Measurements from ENCODE around the gene ERCC8. TPM values are rescaled to one million over a fixed set of nuclear protein-coding genes. Genes with fewer than 3 reads are reported as not detected.

Gene ERCC8
- total and polyA plus RNA-seq, 2 experiments from 2014 or later: 21.6 to 53.9 TPM

DNA sequence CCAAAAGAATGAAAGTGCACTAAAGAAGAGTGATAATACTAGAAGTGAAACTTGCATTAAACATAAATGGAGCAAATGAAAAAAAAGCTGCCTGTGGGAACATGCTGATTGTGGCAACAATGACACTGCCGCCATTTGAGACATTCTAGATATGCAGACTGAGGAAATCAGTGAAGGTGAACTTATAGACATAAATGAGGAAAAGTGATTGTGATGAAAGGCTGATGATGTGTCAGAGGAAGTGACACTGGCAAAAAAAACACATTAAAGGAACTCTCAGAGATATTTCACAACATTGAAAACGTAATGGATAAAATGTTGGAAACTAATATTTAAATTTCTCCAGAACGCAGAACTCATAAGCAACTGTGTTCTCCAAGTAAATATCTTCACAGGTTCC is 1.2 kb downstream of the ERCC8 start:
- Histone ChIP-seq H3K4me3 (peak overlapping the region; percentile 93), H3K79me2 (replicated peaks; ENCODE audit: insufficient read depth) (peaks cover 76% of the 10 kb centered on the region), H3K36me3 (ENCODE audit: insufficient read depth) (0 out of 2 replicates have a peak, but pooled peaks cover 6% of the 10 kb centered on the region), H3K27ac (ENCODE audit: low read depth) (no peak overlapping the region), H3K4me2 (peak overlapping the region; percentile 98), H3F3A (replicated peaks; ENCODE audit: low read depth) (no peaks in the 10 kb centered on the region), H3K4me1 (ENCODE audit: insufficient read depth) (peaks cover 4% of the 10 kb centered on the region), H2AFZ (no peak overlapping the region), H3K27me3 (ENCODE audit: insufficient read depth) (peaks cover 10% of the 10 kb centered on the region; the same call in 1 of the 2 replicates), H4K20me1 (replicated peaks; ENCODE audit: insufficient read depth) (peaks cover 9% of the 10 kb centered on the region), H3K9me2 (ENCODE audit: insufficient read depth) (no peaks in the 10 kb centered on the region)
- peaks cover 5% of the 10 kb centered on the region for H3K27me3 Mint-ChIP-seq (ENCODE audit: insufficient read depth, low read depth, poor library complexity)
- no peak for TF ChIP-seq STAT1 (IDR thresholded peaks at IDR 0.05; ENCODE audit: unreplicated experiment)
- no peak for TF ChIP-seq JUNB (IDR thresholded peaks at IDR 0.05; ENCODE audit: unreplicated experiment)
- no peak for TF ChIP-seq CREB1 (CRISPR knock-in tag; IDR thresholded peaks at IDR 0.05; ENCODE audit: low read depth)
- no peak for TF ChIP-seq EZH2phosphoT487 (IDR thresholded peaks at IDR 0.05; ENCODE audit: unreplicated experiment)
- TF ChIP-seq POLR2AphosphoS5 (IDR thresholded peaks at IDR 0.05; ENCODE audit: low read depth): no peak
- TF ChIP-seq NANOG (IDR thresholded peaks at IDR 0.05; ENCODE audit: borderline replicate concordance): no peak
- TF ChIP-seq, protein P1, sequence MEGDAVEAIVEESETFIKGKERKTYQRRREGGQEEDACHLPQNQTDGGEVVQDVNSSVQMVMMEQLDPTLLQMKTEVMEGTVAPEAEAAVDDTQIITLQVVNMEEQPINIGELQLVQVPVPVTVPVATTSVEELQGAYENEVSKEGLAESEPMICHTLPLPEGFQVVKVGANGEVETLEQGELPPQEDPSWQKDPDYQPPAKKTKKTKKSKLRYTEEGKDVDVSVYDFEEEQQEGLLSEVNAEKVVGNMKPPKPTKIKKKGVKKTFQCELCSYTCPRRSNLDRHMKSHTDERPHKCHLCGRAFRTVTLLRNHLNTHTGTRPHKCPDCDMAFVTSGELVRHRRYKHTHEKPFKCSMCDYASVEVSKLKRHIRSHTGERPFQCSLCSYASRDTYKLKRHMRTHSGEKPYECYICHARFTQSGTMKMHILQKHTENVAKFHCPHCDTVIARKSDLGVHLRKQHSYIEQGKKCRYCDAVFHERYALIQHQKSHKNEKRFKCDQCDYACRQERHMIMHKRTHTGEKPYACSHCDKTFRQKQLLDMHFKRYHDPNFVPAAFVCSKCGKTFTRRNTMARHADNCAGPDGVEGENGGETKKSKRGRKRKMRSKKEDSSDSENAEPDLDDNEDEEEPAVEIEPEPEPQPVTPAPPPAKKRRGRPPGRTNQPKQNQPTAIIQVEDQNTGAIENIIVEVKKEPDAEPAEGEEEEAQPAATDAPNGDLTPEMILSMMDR (conservative IDR thresholded peaks at IDR 0.05; ENCODE audit: low read depth in 2 of 2): no peak
- TF ChIP-seq, protein P2, sequence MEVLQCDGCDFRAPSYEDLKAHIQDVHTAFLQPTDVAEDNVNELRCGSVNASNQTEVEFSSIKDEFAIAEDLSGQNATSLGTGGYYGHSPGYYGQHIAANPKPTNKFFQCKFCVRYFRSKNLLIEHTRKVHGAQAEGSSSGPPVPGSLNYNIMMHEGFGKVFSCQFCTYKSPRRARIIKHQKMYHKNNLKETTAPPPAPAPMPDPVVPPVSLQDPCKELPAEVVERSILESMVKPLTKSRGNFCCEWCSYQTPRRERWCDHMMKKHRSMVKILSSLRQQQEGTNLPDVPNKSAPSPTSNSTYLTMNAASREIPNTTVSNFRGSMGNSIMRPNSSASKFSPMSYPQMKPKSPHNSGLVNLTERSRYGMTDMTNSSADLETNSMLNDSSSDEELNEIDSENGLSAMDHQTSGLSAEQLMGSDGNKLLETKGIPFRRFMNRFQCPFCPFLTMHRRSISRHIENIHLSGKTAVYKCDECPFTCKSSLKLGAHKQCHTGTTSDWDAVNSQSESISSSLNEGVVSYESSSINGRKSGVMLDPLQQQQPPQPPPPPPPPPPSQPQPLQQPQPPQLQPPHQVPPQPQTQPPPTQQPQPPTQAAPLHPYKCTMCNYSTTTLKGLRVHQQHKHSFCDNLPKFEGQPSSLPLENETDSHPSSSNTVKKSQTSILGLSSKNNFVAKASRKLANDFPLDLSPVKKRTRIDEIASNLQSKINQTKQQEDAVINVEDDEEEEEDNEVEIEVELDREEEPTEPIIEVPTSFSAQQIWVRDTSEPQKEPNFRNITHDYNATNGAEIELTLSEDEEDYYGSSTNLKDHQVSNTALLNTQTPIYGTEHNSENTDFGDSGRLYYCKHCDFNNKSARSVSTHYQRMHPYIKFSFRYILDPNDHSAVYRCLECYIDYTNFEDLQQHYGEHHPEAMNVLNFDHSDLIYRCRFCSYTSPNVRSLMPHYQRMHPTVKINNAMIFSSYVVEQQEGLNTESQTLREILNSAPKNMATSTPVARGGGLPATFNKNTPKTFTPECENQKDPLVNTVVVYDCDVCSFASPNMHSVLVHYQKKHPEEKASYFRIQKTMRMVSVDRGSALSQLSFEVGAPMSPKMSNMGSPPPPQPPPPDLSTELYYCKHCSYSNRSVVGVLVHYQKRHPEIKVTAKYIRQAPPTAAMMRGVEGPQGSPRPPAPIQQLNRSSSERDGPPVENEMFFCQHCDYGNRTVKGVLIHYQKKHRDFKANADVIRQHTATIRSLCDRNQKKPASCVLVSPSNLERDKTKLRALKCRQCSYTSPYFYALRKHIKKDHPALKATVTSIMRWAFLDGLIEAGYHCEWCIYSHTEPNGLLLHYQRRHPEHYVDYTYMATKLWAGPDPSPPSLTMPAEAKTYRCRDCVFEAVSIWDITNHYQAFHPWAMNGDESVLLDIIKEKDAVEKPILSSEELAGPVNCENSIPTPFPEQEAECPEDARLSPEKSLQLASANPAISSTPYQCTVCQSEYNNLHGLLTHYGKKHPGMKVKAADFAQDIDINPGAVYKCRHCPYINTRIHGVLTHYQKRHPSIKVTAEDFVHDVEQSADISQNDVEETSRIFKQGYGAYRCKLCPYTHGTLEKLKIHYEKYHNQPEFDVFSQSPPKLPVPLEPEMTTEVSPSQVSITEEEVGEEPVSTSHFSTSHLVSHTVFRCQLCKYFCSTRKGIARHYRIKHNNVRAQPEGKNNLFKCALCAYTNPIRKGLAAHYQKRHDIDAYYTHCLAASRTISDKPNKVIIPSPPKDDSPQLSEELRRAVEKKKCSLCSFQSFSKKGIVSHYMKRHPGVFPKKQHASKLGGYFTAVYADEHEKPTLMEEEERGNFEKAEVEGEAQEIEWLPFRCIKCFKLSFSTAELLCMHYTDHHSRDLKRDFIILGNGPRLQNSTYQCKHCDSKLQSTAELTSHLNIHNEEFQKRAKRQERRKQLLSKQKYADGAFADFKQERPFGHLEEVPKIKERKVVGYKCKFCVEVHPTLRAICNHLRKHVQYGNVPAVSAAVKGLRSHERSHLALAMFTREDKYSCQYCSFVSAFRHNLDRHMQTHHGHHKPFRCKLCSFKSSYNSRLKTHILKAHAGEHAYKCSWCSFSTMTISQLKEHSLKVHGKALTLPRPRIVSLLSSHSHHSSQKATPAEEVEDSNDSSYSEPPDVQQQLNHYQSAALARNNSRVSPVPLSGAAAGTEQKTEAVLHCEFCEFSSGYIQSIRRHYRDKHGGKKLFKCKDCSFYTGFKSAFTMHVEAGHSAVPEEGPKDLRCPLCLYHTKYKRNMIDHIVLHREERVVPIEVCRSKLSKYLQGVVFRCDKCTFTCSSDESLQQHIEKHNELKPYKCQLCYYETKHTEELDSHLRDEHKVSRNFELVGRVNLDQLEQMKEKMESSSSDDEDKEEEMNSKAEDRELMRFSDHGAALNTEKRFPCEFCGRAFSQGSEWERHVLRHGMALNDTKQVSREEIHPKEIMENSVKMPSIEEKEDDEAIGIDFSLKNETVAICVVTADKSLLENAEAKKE (CRISPR knock-in tag; IDR thresholded peaks at IDR 0.05): no peak
- TF ChIP-seq ZNF114 (CRISPR knock-in tag; IDR thresholded peaks at IDR 0.05): no peak
- TF ChIP-seq, protein P3, sequence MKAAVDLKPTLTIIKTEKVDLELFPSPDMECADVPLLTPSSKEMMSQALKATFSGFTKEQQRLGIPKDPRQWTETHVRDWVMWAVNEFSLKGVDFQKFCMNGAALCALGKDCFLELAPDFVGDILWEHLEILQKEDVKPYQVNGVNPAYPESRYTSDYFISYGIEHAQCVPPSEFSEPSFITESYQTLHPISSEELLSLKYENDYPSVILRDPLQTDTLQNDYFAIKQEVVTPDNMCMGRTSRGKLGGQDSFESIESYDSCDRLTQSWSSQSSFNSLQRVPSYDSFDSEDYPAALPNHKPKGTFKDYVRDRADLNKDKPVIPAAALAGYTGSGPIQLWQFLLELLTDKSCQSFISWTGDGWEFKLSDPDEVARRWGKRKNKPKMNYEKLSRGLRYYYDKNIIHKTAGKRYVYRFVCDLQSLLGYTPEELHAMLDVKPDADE (IDR thresholded peaks at IDR 0.05): no peak
- TF ChIP-seq EZH2 (IDR thresholded peaks at IDR 0.05; ENCODE audit: low read depth, unreplicated experiment): no peak
- TF ChIP-seq, protein P4, sequence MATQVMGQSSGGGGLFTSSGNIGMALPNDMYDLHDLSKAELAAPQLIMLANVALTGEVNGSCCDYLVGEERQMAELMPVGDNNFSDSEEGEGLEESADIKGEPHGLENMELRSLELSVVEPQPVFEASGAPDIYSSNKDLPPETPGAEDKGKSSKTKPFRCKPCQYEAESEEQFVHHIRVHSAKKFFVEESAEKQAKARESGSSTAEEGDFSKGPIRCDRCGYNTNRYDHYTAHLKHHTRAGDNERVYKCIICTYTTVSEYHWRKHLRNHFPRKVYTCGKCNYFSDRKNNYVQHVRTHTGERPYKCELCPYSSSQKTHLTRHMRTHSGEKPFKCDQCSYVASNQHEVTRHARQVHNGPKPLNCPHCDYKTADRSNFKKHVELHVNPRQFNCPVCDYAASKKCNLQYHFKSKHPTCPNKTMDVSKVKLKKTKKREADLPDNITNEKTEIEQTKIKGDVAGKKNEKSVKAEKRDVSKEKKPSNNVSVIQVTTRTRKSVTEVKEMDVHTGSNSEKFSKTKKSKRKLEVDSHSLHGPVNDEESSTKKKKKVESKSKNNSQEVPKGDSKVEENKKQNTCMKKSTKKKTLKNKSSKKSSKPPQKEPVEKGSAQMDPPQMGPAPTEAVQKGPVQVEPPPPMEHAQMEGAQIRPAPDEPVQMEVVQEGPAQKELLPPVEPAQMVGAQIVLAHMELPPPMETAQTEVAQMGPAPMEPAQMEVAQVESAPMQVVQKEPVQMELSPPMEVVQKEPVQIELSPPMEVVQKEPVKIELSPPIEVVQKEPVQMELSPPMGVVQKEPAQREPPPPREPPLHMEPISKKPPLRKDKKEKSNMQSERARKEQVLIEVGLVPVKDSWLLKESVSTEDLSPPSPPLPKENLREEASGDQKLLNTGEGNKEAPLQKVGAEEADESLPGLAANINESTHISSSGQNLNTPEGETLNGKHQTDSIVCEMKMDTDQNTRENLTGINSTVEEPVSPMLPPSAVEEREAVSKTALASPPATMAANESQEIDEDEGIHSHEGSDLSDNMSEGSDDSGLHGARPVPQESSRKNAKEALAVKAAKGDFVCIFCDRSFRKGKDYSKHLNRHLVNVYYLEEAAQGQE (IDR thresholded peaks at IDR 0.05; ENCODE audit: unreplicated experiment): no peak
- TF ChIP-seq ZNF331 (CRISPR knock-in tag; IDR thresholded peaks at IDR 0.05; ENCODE audit: low read depth): no peak
- peaks cover 23% of the 10 kb centered on the region; the same call in 2 of the 3 replicates for H3K36me3 Mint-ChIP-seq (ENCODE audit: low read depth)
- ATAC-seq: no peak
- peaks cover 1% of the 10 kb centered on the region; the same call in 1 of the 3 replicates for H3K9me3 Mint-ChIP-seq
- DNase-seq (ENCODE audit: low spot score): no peak
- no peak overlapping the region for H3K4me3 Mint-ChIP-seq
- H3K4me1 Mint-ChIP-seq: peaks cover 2% of the 10 kb centered on the region; the same call in 1 of the 3 replicates
- H3K27ac Mint-ChIP-seq: no peak overlapping the region

Data from GM23338 (cell line).